Stimulated activated CD8-positive, alpha-beta memory T cell treated with anti-CD3 and anti-CD28 coated beads, Interleukin-12 subunit alpha, Interleukin-12 subunit beta, amount 100 ng/mL, for 24 hours (primary cell): ENCODE results near the gene CCL24.
"Not testable (repeated sequence)": the region's sequence is repeated elsewhere in the genome, so short reads cannot be mapped to it uniquely, and the experiment has no call there.

Experiments used
- DNase-seq: peaks from one replicate; pipeline ENCODE4 v3.0.0-alpha.2; 2020; ENCODE audit errors: extremely low read depth

The CCL24 gene

GRCh38 chr7:75780647-75781273, 32.8 kb downstream of the CCL24 start:
- not testable (repeated sequence) for DNase-seq

GRCh38 chr7:75779516-75779915, 34.1 kb downstream of the CCL24 start:
- not testable (repeated sequence) for DNase-seq

- DNase-seq: not testable (repeated sequence)
Observed at GRCh38 chr7:75779035-75779434, 34.6 kb downstream of the CCL24 start.

- peak; percentile 39 for DNase-seq
Observed at GRCh38 chr7:75776295-75776971, 37.2 kb downstream of the CCL24 start.

GRCh38 chr7:75773958-75774357, 39.6 kb downstream of the CCL24 start:
- not testable (repeated sequence) for DNase-seq

- DNase-seq: no peak
Observed at GRCh38 chr7:75772081-75773077, 41.2 kb downstream of the CCL24 start, which contains the start of gene CCL26. CCL26 (minus strand) TSS chr7:75772211; CDS start chr7:75772176, 35 bp downstream.

- no peak for DNase-seq
Observed at GRCh38 chr7:75771224-75771623, 42.4 kb downstream of the CCL24 start.

- no peak for DNase-seq
Observed at GRCh38 chr7:75762350-75762917, 51.2 kb downstream of the CCL24 start.

- DNase-seq: not testable (repeated sequence)
Observed at GRCh38 chr7:75761801-75762200, 51.8 kb downstream of the CCL24 start.
